Fibroblast of mammary gland (primary cell): ENCODE data around the gene FHL3.

Source experiments
- DNase-seq: peaks from one replicate; pipeline ENCODE4 v3.0.0-alpha.2; 2010; ENCODE audit warnings: low read depth
- H3K4me3 ChIP-seq: 2 replicates; pipeline ENCODE4 v1.5.1; 2011; ENCODE audit warnings: low read depth, mild to moderate bottlenecking, low read length, moderate library complexity; ENCODE audit not compliant: control insufficient read depth
- TF ChIP-seq, protein P1 (sequence below): conservative IDR thresholded peaks from 2 replicates; pipeline ENCODE4 v1.5.1; 2011; ENCODE audit warnings: low read depth, low read length, inconsistent platforms; ENCODE audit not compliant: control insufficient read depth, insufficient read depth

FHL3 gene

DNA sequence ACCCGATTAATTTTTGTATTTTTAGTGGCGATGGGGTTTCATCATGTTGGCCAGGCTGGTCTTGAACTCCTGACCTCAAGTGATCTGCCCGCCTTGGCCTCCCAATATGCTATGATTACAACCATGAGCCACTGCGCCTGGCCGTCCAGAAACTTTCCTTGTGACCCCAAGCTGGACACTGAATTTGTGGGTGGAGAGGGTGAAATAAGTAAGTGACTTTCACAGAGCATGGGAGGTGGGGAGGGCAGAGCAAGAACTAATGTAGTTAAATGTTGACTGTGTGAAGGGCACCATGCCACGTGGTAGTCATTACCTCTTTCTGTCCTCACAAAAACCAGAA, 4.5 kb upstream of the FHL3 start:
- TF ChIP-seq, protein P1, sequence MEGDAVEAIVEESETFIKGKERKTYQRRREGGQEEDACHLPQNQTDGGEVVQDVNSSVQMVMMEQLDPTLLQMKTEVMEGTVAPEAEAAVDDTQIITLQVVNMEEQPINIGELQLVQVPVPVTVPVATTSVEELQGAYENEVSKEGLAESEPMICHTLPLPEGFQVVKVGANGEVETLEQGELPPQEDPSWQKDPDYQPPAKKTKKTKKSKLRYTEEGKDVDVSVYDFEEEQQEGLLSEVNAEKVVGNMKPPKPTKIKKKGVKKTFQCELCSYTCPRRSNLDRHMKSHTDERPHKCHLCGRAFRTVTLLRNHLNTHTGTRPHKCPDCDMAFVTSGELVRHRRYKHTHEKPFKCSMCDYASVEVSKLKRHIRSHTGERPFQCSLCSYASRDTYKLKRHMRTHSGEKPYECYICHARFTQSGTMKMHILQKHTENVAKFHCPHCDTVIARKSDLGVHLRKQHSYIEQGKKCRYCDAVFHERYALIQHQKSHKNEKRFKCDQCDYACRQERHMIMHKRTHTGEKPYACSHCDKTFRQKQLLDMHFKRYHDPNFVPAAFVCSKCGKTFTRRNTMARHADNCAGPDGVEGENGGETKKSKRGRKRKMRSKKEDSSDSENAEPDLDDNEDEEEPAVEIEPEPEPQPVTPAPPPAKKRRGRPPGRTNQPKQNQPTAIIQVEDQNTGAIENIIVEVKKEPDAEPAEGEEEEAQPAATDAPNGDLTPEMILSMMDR: no peak
- DNase-seq: no peak
- no peak overlapping the region for H3K4me3 ChIP-seq

DNA sequence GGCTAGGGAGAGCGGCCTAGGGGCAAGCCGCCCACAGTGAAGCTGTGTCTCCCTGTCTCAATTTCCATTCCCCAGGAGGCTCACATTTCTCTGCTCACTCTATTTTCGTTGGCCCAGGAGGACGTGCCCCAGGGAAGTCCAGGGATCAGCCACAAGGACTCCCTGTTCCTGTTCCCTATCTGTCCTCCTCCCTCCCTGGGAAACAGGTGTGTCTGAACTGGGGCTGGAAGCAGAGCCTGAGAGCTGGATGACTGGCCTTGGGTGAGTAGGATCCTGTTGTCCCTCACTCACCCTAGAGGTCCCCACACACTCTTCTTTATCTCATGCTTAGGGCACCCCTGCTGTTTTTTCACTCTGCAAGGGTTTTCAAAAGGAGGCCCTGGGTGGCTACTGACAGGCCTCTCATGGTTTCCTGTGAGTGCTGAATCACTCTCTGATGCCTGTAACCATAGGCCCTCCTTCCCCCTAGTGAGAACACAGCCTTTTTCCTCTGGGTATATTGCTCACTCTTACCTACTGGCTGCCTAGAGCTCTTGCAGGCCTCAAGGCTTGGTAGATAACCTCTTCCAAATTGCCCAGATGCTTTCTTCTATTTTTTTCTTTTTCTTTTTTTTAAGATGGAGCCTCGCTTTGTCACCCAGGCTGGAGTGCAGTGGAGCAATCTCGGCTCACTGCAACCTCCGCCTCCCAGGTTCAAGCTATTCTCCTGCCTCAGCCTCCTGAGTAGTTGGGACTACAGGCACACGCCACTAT, 4.0 kb upstream of the FHL3 start:
- DNase-seq: peak; percentile 85
- TF ChIP-seq, protein P1: peak; percentile 2
- no peak overlapping the region for H3K4me3 ChIP-seq

GRCh38 chr1:38006008-38006828, 904 bp upstream of the FHL3 start:
- H3K4me3 ChIP-seq: no peak overlapping the region
- TF ChIP-seq, protein P1: no peak
- DNase-seq: no peak

- TF ChIP-seq, protein P1: no peak
- DNase-seq: peak; percentile 20
- peak overlapping the region; percentile 92 for H3K4me3 ChIP-seq
Measured at GRCh38 chr1:38004284-38005108, 818 bp downstream of the FHL3 start.

DNA sequence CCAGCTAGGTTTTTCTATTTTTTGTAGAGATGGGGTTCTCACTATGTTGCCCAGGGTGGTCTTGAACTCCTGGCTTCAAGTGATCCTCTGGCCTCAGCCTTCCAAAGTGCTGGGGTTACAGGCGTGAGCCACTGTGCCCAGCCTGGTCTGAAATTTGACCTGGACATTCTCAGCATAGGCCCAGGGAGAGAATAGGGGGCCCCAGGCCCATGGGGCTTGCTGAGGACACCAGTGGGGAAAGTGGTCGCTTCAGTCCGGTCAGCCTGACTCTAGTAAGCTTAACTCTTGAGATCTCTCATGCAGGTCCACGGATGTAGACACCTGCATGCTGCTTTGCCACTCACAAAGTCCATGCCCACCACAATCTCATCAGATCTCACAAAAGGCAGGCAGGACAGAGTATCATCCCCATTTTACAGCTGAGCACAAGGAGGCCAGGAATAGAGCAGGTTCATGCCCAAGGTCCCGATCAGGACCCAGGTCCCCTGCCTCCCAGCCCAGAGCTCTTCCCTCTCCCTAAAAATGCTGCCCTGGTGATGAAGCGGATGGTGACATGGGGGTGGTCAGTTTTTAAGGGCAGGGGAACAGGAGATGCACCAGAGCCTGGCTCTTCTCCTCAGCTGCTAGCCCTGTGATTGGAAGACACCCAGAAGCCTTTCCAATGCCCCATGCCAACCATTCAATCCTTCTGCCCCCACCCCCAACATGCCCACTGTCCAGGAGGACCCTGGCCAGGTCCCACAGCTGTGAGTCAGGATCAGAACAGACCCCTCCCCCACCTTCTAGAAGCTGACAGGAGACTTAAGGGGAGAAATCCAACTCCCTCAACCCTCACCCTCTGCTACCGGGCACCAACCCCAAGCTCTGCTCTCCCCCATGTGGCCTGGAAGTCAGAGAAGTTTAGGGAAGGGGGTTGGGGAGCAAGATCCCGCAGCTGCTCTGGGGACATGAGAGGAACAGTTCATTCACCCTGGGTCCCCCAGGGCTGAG, 1.8 kb downstream of the FHL3 start:
- TF ChIP-seq, protein P1: no peak
- H3K4me3 ChIP-seq: peak overlapping the region; percentile 92
- peak; percentile 50 for DNase-seq
